WI38 (cell line): ENCODE measurements around the gene AMPD2.

Experiments used
- H3K4me3 ChIP-seq: 2 replicates; pipeline ENCODE4 v1.5.1; 2011; ENCODE audit warnings: low read depth, mild to moderate bottlenecking, control low read depth, low read length
- CTCF ChIP-seq: IDR thresholded peaks from 2 replicates; pipeline ENCODE4 v1.5.1; 2012; ENCODE audit warnings: low read depth, mild to moderate bottlenecking, control low read depth, low read length

The AMPD2 gene

GRCh38 chr1:109626682-109627408, 7.2 kb downstream of the AMPD2 start:
- H3K4me3 ChIP-seq = no peak overlapping the region
- TF ChIP-seq CTCF = no peak

GRCh38 chr1:109627692-109628399, 8.2 kb downstream of the AMPD2 start:
- no peak for TF ChIP-seq CTCF
- H3K4me3 ChIP-seq = no peak overlapping the region

GRCh38 chr1:109628540-109629321, 9.1 kb downstream of the AMPD2 start:
- no peak overlapping the region for H3K4me3 ChIP-seq
- no peak for TF ChIP-seq CTCF

- no peak for TF ChIP-seq CTCF
- H3K4me3 ChIP-seq = no peak overlapping the region
These were observed 9.9 kb downstream of the AMPD2 start for GRCh38 chr1:109629372-109630030.

- TF ChIP-seq CTCF = peak; percentile 10; the same call in 1 of the 2 replicates
- H3K4me3 ChIP-seq = no peak overlapping the region
These were observed 10.7 kb downstream of the AMPD2 start for GRCh38 chr1:109630081-109630897.

GRCh38 chr1:109630898-109631512, 11.4 kb downstream of the AMPD2 start:
- H3K4me3 ChIP-seq = no peak overlapping the region
- TF ChIP-seq CTCF = no peak
